Fibroblast of villous mesenchyme (primary cell): ENCODE measurements around the gene ALK. TPM values are rescaled to one million over a fixed set of nuclear protein-coding genes. Genes with fewer than 3 reads are reported as not detected.

Source experiments
- DNase-seq: peaks from one replicate; pipeline ENCODE4 v3.0.0-alpha.2; 2010; ENCODE audit warnings: low read depth
- H3K4me3 ChIP-seq: 2 replicates; pipeline ENCODE4 v1.5.1; 2011; ENCODE audit warnings: low read depth, mild to moderate bottlenecking, low read length
- total RNA-seq: library from RNA; depleted of rRNA; stranded (reverse); fragments of >200 nt; gene quantifications from 2 replicates; pipeline ENCODE4 v1.2.3, GENCODE V29; 2012
- TF ChIP-seq, protein P1 (sequence below): IDR thresholded peaks from 2 replicates; pipeline ENCODE4 v1.5.1; 2012; ENCODE audit warnings: low read depth, mild to moderate bottlenecking, low read length; ENCODE audit not compliant: insufficient read depth

ALK gene
- total RNA-seq, 1 donor: not detected

DNA sequence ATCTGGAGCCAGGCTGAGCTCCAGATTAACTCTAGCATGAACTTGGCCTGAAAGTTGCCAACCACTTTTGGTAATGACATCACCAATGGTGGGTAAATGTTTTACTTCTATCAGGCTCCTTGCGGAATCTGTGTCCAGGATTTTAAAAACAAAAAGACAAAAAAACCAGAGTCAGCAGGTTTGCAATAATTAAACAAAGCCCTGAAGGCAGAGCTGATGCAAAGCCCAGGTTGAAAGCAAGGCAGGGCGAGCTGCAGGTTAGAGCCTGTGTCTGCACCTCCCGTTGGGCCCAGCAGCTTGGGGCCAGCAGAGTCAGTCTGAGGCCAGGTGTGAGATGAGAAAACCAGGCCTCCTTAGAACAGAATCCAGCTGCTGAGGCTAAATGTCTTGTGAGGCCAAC is 29.1 kb upstream of the ALK start:
- no peak for DNase-seq
- TF ChIP-seq, protein P1, sequence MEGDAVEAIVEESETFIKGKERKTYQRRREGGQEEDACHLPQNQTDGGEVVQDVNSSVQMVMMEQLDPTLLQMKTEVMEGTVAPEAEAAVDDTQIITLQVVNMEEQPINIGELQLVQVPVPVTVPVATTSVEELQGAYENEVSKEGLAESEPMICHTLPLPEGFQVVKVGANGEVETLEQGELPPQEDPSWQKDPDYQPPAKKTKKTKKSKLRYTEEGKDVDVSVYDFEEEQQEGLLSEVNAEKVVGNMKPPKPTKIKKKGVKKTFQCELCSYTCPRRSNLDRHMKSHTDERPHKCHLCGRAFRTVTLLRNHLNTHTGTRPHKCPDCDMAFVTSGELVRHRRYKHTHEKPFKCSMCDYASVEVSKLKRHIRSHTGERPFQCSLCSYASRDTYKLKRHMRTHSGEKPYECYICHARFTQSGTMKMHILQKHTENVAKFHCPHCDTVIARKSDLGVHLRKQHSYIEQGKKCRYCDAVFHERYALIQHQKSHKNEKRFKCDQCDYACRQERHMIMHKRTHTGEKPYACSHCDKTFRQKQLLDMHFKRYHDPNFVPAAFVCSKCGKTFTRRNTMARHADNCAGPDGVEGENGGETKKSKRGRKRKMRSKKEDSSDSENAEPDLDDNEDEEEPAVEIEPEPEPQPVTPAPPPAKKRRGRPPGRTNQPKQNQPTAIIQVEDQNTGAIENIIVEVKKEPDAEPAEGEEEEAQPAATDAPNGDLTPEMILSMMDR: no peak
- H3K4me3 ChIP-seq: no peak overlapping the region

DNA sequence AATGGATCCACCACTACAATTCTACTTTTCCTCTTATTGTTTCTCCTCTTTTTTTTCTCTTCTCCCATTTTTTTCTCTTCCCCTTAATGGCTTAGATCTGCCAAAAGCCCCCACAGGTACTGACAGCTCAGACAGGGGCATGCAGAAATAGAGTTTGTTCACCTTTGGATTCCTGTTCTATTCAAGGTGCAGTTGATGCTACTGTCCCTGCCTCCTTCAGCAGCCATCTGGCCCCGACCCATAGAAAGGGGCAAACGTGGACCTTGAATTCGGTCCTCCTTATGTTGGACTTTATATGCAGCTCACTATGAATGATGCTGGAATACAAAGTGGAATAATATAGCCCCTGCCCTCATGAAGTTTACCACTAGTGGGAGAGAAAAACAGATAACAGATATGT is 27.7 kb upstream of the ALK start:
- DNase-seq: no peak
- no peak overlapping the region for H3K4me3 ChIP-seq
- TF ChIP-seq, protein P1: no peak

DNA sequence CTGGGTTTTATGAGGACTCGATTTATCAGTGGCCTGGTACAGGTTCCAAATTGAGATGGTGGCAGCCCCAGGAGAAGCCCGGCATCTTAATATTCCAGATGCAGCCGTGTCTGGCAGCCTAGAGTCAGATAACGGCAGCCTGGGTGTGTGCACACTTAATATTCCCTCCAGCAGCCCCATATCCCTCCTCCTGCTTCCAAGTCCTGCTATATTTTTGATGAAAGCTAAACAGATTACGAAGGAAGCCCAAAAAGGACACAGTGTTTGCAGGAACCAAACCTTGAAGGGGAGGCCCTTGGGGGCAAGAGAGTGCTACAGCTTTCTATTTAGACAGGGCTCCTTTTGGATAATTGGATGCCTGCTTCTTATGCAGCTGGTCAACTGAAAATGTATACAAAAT is 25.1 kb upstream of the ALK start:
- H3K4me3 ChIP-seq: no peak overlapping the region
- TF ChIP-seq, protein P1: no peak
- DNase-seq: no peak

DNA sequence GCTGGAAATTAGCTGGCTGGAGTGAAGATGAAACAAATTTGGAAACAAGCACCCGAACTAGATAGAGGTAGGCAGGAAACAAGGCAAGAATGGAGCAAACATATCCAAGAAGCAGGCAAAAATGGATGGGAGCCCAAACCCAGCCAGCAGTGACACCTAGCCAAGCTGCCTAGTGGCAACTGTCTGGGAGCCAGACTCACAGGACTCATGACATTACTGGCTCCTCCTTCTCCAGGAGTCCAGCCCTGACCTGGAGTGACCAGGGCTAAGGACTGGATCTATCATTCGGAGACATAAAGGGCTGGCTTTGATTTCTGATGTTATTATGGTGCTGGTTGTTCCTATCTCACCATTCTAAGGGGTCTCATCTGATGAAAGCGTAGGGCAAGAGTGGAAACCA is 21.3 kb upstream of the ALK start:
- no peak for DNase-seq
- TF ChIP-seq, protein P1: no peak
- H3K4me3 ChIP-seq: no peak overlapping the region

DNA sequence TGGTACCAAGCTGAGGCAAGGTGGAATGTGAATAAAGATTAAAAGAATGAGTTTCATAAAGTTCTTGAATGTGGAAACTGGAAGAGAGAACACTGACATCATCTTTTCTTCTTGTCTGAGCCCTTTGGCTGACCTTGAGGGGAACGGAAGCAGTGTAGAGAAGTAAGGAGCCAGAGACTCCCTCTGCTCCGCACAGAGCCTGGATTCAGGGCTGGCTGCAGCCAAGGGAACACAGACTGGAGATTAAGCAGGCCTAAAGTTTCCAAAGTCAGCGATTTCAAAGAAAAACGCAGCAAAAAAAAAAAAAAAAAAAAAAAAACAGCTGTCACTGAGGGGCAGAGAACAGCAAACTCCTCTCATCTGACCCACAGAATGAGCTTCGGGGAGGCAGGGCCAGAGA is 19.3 kb upstream of the ALK start:
- DNase-seq: no peak
- no peak overlapping the region for H3K4me3 ChIP-seq
- TF ChIP-seq, protein P1: no peak

DNA sequence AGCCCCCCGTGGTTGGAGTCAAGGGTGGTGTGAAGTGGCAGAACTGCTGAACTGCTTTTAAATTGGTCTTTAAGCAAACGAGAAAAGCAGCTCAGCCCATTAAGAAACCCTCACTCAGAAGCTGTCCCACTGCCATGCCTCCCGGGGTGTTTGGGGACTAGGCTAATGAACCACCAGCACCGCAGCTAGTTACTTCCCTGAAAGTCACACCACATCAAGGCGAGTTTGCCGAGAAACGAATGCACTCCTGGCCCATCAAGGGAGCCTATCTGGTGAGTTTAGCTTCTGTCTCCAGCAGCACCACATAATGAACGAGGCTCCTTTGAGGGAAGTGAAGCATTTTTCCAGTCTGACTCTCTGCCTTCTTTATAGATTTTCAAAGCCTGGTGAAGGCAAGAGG is 14.6 kb upstream of the ALK start:
- DNase-seq: no peak
- TF ChIP-seq, protein P1: no peak
- no peak overlapping the region for H3K4me3 ChIP-seq

DNA sequence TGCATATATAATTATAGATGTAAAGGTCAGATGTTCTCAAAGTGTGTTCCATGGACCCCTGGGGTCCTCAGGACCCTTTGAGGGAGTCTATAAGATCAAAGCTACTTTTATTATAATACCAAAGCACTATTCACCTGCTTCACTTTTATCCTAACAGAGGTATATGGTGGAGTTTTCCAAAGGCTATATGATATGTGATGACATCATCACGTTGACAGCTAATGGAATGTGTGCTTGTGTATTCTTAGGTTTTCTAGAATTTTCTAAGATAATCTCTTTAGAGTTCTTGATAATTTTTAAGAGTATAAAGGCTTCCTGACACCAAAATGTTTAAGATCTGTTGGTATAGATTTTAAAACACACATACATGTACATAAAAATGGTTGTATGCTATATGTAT is 10.4 kb upstream of the ALK start:
- TF ChIP-seq, protein P1: no peak

More for the DNA sequence above, 10.4 kb upstream of the ALK start:
- H3K4me3 ChIP-seq: no peak overlapping the region
- no peak for DNase-seq
